Eye (tissue), 1 donor: Measurements from ENCODE around the gene R3HCC1L.
A peak's percentile ranks its signal among the peaks of the same experiment; 100 is the strongest.

Experiments used
- DNase-seq: peaks from one replicate; pipeline ENCODE4 v3.0.0-alpha.2; 2015

R3HCC1L gene

GRCh38 chr10:98238391-98238790 is 103.9 kb downstream of the R3HCC1L start:
- DNase-seq, result no peak

GRCh38 chr10:98240524-98240923 is 106.1 kb downstream of the R3HCC1L start:
- DNase-seq, result no peak

GRCh38 chr10:98242823-98243222 is 108.4 kb downstream of the R3HCC1L start:
- peak; percentile 78 for DNase-seq

GRCh38 chr10:98244141-98244540 is 109.7 kb downstream of the R3HCC1L start:
- no peak for DNase-seq

GRCh38 chr10:98244586-98244985 is 110.1 kb downstream of the R3HCC1L start:
- DNase-seq, result no peak

- DNase-seq, result peak; percentile 72
Measured at GRCh38 chr10:98246911-98247805, 112.7 kb downstream of the R3HCC1L start.

GRCh38 chr10:98248018-98248417 is 113.6 kb downstream of the R3HCC1L start:
- DNase-seq, result no peak

GRCh38 chr10:98249134-98249533 is 114.7 kb downstream of the R3HCC1L start:
- DNase-seq, result peak; percentile 20

GRCh38 chr10:98251399-98251798 is 116.9 kb downstream of the R3HCC1L start:
- no peak for DNase-seq

GRCh38 chr10:98252464-98252863 is 118.0 kb downstream of the R3HCC1L start:
- no peak for DNase-seq

- DNase-seq, result no peak
Measured at GRCh38 chr10:98253499-98253898, 119.0 kb downstream of the R3HCC1L start.

- no peak for DNase-seq
Measured at GRCh38 chr10:98254234-98254974, 119.9 kb downstream of the R3HCC1L start.

GRCh38 chr10:98255146-98255877 is 120.9 kb downstream of the R3HCC1L start:
- no peak for DNase-seq

- no peak for DNase-seq
Measured at GRCh38 chr10:98256692-98257091, 122.2 kb downstream of the R3HCC1L start.

GRCh38 chr10:98257198-98257597 is 122.7 kb downstream of the R3HCC1L start:
- DNase-seq, result no peak

GRCh38 chr10:98257961-98258360 is 123.5 kb downstream of the R3HCC1L start:
- no peak for DNase-seq

- DNase-seq, result no peak
Measured at GRCh38 chr10:98258683-98259454, 124.4 kb downstream of the R3HCC1L start.

- peak; percentile 82 for DNase-seq
Measured at GRCh38 chr10:98259606-98260315, 125.3 kb downstream of the R3HCC1L start.

GRCh38 chr10:98260350-98260749 is 125.9 kb downstream of the R3HCC1L start:
- no peak for DNase-seq

GRCh38 chr10:98260752-98261151 is 126.3 kb downstream of the R3HCC1L start:
- DNase-seq, result no peak

GRCh38 chr10:98261436-98262277 is 127.2 kb downstream of the R3HCC1L start:
- no peak for DNase-seq
